ENCODE results near the gene PLA2G5. TPM values are rescaled to one million over a fixed set of nuclear protein-coding genes. Genes with fewer than 3 reads are reported as not detected.

The PLA2G5 gene
- total and polyA plus RNA-seq, 2 of the 13 experiments (the other 11 are each of a cell fraction or from before 2014, with no cell fraction given) = not detected

DNA sequence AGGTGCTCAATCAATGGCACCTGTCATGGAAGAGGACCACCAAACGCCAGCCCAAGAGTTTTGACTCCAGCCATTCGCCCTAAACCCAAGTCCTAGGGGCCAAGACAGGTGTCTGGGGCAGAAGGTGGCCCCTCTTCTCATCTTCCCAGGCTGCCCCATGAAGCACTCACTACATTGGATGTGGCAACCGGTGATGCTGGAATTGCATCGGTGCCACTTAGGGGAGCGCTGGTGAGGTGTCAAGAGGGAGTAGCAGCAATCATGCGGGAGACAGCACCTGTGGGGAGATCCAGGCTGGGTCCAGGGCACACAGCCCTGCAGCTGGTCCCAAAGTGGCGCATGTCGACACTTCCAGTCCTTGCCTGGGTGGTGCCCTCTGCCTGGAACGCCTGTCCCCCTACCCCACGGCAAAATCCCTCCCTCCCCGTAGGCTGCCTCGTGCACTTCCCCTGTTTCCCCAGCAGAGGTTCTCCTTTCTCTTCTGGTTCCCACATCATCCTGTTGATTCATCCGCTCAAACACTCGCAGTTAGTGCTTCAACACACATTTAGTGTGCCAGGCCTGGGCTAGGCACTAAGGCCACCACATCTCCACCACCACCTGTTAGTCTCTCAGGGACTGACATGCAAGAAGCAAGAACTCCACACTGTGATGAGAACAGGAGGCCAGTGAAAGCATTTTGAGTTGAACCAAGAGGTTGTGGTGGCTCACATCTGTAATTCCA lies 30.8 kb downstream of the PLA2G5 start:
- peak; percentile 67 for FAIRE-seq
- Histone ChIP-seq H3K4me1 (ENCODE audit: insufficient read depth, low read length) (no peaks in the 10 kb centered on the region), H3K4me3 (replicated peaks in 1 of 3; ENCODE audit: insufficient read depth in 1 of 3, low read depth in 2 of 3, low read length in 3 of 3) (no peak overlapping the region), H2AFZ (ENCODE audit: low read length) (no peak overlapping the region), H3K27ac (ENCODE audit: extremely low read length, insufficient read depth, low read length) (no peak overlapping the region), H3K36me3 (replicated peaks in 1 of 2; ENCODE audit: control insufficient read depth in 1 of 2, insufficient read depth in 2 of 2, low read length in 2 of 2) (no peaks in the 10 kb centered on the region), H3K79me2 (ENCODE audit: insufficient read depth, low read length) (no peaks in the 10 kb centered on the region), H3K4me2 (ENCODE audit: low read depth, low read length) (no peak overlapping the region), H4K20me1 (ENCODE audit: insufficient read depth, low read length) (no peaks in the 10 kb centered on the region), H3K27me3 (ENCODE audit: control insufficient read depth in 1 of 2, insufficient read depth in 2 of 2, low read length in 2 of 2) (0 out of 5 replicates have a peak, but pooled peaks cover 0 to 4% of the 10 kb centered on the region in 2 experiments), H3K9ac (ENCODE audit: insufficient read depth, low read depth, low read length) (no peak overlapping the region), H3K9me3 (ENCODE audit: low read length) (peaks cover 13% of the 10 kb centered on the region)
- WGBS (ENCODE audit: low lambda C conversion rate) = 4% methylated on average over 6 of the region's 14 CpGs
- in situ Hi-C loops (cut with HindIII; ENCODE audit: extremely low pct_ligation_motif_present, low pct_unique_long_range_greater_than_20kb) = no loop called here
- intact Hi-C loops (cut with micrococcal nuclease; ENCODE audit: unreplicated experiment) = loop anchor here (2.0 kb wide), 1 partner anchor 44 kb away; no protein-coding TSS in a partner anchor
- DNase-seq (ENCODE audit: low spot score) = peak; percentile 48
- CTCF ChIA-PET (ENCODE audit: low intra/inter-chr PET ratio, low total read pairs) = interaction anchor here (1.1 to 1.2 kb wide), 2 partner anchors 95 to 183 kb away, joined by 4 to 5 read pairs; no protein-coding TSS in a partner anchor
- POLR2A ChIA-PET = no interaction called here
- BruUV-seq (replicated peaks) = no TSS peak
- ATAC-seq = peak; percentile 94
- TF ChIP-seq ZBTB49 (CRISPR knock-in tag; IDR thresholded peaks at IDR 0.05; ENCODE audit: borderline replicate concordance) = no peak
- TF ChIP-seq ZNF274 (CRISPR knock-in tag; IDR thresholded peaks at IDR 0.05) = no peak
- TF ChIP-seq, protein P1, sequence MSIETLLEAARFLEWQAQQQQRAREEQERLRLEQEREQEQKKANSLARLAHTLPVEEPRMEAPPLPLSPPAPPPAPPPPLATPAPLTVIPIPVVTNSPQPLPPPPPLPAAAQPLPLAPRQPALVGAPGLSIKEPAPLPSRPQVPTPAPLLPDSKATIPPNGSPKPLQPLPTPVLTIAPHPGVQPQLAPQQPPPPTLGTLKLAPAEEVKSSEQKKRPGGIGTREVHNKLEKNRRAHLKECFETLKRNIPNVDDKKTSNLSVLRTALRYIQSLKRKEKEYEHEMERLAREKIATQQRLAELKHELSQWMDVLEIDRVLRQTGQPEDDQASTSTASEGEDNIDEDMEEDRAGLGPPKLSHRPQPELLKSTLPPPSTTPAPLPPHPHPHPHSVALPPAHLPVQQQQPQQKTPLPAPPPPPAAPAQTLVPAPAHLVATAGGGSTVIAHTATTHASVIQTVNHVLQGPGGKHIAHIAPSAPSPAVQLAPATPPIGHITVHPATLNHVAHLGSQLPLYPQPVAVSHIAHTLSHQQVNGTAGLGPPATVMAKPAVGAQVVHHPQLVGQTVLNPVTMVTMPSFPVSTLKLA (IDR thresholded peaks at IDR 0.05) = no peak
- peak; percentile 17; the same call in 1 of the 2 replicates for TF ChIP-seq ETV5 (CRISPR knock-in tag; IDR thresholded peaks at IDR 0.05; ENCODE audit: borderline replicate concordance)
- TF ChIP-seq PATZ1 (CRISPR knock-in tag; IDR thresholded peaks at IDR 0.05) = peak; percentile 40; the same call in 1 of the 2 replicates
- TF ChIP-seq ZFX (CRISPR knock-in tag; IDR thresholded peaks at IDR 0.05; ENCODE audit: low read depth) = 0 out of 2 replicates have a peak, but pooled peaks have one; percentile 16
- peak; percentile 77 for TF ChIP-seq CTCF (CRISPR knock-in tag; IDR thresholded peaks at IDR 0.05)
- no peak for TF ChIP-seq PPARG (CRISPR knock-in tag; conservative IDR thresholded peaks at IDR 0.05)
- peak; percentile 34; the same call in 1 of the 2 replicates for TF ChIP-seq SMAD1 (CRISPR knock-in tag; IDR thresholded peaks at IDR 0.05; ENCODE audit: borderline replicate concordance, low read depth)
- TF ChIP-seq SALL2 (CRISPR knock-in tag; IDR thresholded peaks at IDR 0.05) = 0 out of 2 replicates have a peak, but pooled peaks have one; percentile 26
- TF ChIP-seq ZNF331 (CRISPR knock-in tag; IDR thresholded peaks at IDR 0.05) = peak; percentile 37; the same call in 1 of the 2 replicates
- TF ChIP-seq ZNF512 (CRISPR knock-in tag; IDR thresholded peaks at IDR 0.05) = no peak
- TF ChIP-seq STAG1 (CRISPR knock-in tag; IDR thresholded peaks at IDR 0.05) = peak; percentile 78
